Right cardiac atrium (tissue), 5 donors: ENCODE results near the gene ABO. TPM values are rescaled to one million over a fixed set of nuclear protein-coding genes. Genes with fewer than 3 reads are reported as not detected.
"Not testable (repeated sequence)": the region's sequence is repeated elsewhere in the genome, so short reads cannot be mapped to it uniquely, and the experiment has no call there.

Experiments used
- ATAC-seq, 2 donors: fragments of 200-7000 bp; cut with Tn5 transposase; one replicate each; pipeline versions ENCODE4 v1.8.0 to v1.9.1; 2020; ENCODE audit warnings: moderate library complexity in 2 of 2, mild to moderate bottlenecking in 1 of 2
- DNase-seq, 3 donors: peaks; one replicate each; pipeline ENCODE4 v3.0.0-alpha.2; 2020
- H3K27ac ChIP-seq: one replicate; pipeline ENCODE4 v1.5.1; 2013; ENCODE audit warnings: mild to moderate bottlenecking, low read length, control low read depth, moderate library complexity
- H3K27me3 ChIP-seq: one replicate; pipeline ENCODE4 v1.6.1; 2013; ENCODE audit not compliant: control insufficient read depth, insufficient read depth
- H3K4me1 ChIP-seq: one replicate; pipeline ENCODE4 v1.6.1; 2013; ENCODE audit warnings: low read length; ENCODE audit not compliant: control insufficient read depth, insufficient read depth
- H3K4me3 ChIP-seq: one replicate; pipeline ENCODE4 v1.5.1; 2013; ENCODE audit warnings: low read length, control low read depth
- H3K9me3 ChIP-seq: one replicate; pipeline ENCODE4 v1.6.1; 2013; ENCODE audit warnings: low read length; ENCODE audit not compliant: control insufficient read depth
- WGBS: extraction: QIAGEN DNeasy Blood & Tissue Kit; methylation state at CpG from one replicate; pipeline ENCODE4 v1.1.7; 2013; 5-methylcytosine and 5-hydroxymethylcytosine counted together
- intact Hi-C, 4 donors: fragments of 100-400 bp; cut with DNase I; formaldehyde crosslinking; loops; one replicate each; pipeline versions ENCODE4 v1.11.0 to v1.14.0; 2022 to 2023
- polyA plus RNA-seq: library from polyadenylated mRNA; stranded (reverse); fragments of 200-250 nt; gene quantifications from one replicate; pipeline ENCODE4 v1.2.3, GENCODE V29; 2013
- total RNA-seq, 4 donors: library from RNA; stranded (reverse); fragmentation: NEBNext Ultra II Directional; extraction: Animal tissue kit (Norgen Biotek cat#: 25700); gene quantifications; one replicate each; pipeline ENCODE4 v1.2.1, GENCODE V29; 2021
- donor health status: healthy with polysubstance abuse.
- donor health status: DM: no; HTN: yes; CAD: no.
- donor health status: DM: no; HTN: no; CAD: no.
- donor health status: DM: no; HTN: yes; CAD: no; lungs with severe emphysema.
- donor health status: DM: yes; HTN: yes; CAD: no.

Gene ABO
- total and polyA plus RNA-seq, 5 donors: 0.66 to 2.0 (median 1.2) TPM

DNA sequence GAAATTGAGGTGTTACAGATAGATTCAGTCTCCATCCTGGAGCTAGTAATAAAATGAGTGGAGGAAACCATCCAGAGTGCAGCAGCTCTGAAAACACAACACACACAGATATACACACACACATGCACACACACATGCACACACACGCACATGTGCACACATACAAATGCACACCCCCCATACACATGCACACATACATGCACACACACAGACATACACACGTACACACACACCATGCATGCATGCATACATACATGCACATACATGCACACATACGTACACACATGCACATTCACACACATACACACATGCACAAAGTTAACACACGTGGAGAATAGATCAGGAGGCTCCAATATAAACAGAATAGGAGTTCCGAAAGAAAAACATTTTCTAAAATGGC lies 44.9 kb downstream of the ABO start:
- DNase-seq (no peak), ATAC-seq (no peak)
- H3K9me3 ChIP-seq: no peaks in the 10 kb centered on the region
- no peaks in the 10 kb centered on the region for H3K4me1 ChIP-seq
- H3K4me3 ChIP-seq: no peak overlapping the region
- intact Hi-C loops: no loop called here
- 86% methylated on average over 5 of the region's 5 CpGs for whole genome bisulfite sequencing
- H3K27ac ChIP-seq: no peak overlapping the region
- no peaks in the 10 kb centered on the region for H3K27me3 ChIP-seq

DNA sequence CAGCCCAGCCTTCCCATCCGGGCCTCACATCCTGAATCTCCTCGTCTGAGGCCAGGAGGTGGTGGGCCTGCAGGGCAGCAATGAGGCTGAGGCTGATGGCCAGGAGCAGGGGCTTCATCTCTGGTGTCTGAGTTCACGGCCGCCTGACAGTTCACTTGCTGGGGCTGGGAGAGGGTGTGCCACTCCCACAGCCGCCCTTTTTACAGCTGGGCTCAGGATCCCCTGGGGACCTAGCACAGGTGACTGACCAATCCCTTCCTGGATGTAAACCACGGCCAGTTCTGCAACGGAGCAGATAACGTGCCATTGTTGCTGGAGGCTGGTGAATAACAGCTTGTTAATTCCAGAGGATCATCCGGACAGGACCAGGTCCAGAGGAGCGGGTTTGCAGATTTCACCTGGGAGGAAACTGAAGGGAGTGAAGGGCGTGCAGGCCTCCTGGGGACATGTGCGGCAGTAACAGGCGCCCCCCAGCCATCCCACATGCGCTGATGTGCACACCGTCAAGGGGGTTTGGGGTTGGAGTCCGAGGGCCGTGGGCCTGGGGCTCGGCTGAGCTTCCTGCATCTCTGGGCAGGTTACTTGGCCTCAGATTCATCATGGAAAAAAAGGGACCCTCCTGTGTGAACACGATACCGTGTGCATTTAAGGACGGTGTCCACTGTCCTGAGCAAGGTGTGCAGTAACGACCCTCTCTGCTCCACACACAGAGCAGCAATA lies 46.4 kb downstream of the ABO start:
- H3K4me3 ChIP-seq, H3K9me3 ChIP-seq, H3K27me3 ChIP-seq, ATAC-seq, DNase-seq, H3K27ac ChIP-seq, H3K4me1 ChIP-seq, intact Hi-C loops: not testable (repeated sequence)
- WGBS: 82% methylated on average over 22 of the region's 22 CpGs

DNA sequence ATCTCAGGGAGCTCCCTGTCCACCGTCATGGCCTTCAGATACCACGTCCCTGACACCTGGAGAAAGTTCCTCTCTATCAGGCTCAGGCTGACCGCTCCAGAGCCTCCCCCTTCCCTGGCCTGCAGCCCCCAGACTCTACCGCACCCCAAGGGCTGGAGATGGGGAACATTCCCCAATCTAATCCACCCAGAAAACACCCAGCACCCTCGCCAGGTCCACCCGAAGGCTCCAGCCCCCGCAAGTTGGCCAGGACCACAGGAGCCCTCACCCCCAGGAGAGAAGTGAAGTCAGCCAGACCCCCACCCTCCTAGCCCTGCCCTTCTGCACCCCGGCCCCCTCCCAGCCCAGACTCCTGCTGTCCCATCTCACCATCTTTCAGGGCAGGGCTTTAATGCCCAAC lies 47.0 kb downstream of the ABO start:
- H3K27me3 ChIP-seq, H3K9me3 ChIP-seq, ATAC-seq, H3K4me3 ChIP-seq, H3K4me1 ChIP-seq, intact Hi-C loops, H3K27ac ChIP-seq: not testable (repeated sequence)
- 83% methylated on average over 8 of the region's 8 CpGs for WGBS
- peak in 1 of 3 donors; percentile 30 for DNase-seq

DNA sequence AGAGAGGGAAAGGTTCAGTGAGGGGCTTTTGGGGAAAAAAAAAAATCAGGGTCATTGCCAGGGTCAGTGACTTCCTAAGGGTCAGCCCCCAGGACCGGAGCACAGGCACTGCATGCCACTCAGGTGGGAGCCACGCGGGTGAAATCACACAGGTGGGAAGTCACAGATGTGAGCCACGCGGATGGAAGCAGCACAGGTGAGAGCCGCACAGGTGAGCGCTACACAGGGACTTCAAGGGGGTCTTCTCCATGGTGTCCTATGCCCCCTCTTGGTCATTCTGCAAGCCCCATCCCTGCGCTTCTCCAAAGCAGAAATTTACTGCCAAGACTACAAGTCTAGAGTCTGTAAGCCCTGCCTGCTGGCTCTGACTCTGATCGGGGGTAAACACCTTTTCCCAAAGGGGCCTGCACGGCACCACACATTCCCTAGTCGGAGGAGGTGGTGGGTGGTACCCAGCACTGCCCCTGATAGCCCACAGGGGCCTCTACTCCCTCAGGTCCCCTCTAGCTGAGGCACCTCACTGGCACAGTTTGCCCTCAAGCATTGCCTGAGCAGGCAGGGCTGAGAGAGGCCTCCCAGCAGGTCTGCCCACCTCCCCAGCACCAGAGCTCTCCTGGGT lies 47.6 kb downstream of the ABO start:
- Histone ChIP-seq H3K27me3 (no peaks in the 10 kb centered on the region), H3K4me1 (no peaks in the 10 kb centered on the region), H3K9me3 (no peaks in the 10 kb centered on the region), H3K4me3 (no peak overlapping the region), H3K27ac (no peak overlapping the region)
- intact Hi-C loops: no loop called here
- whole genome bisulfite sequencing: 88% methylated on average over 11 of the region's 11 CpGs
- no peak for ATAC-seq
- no peak for DNase-seq

DNA sequence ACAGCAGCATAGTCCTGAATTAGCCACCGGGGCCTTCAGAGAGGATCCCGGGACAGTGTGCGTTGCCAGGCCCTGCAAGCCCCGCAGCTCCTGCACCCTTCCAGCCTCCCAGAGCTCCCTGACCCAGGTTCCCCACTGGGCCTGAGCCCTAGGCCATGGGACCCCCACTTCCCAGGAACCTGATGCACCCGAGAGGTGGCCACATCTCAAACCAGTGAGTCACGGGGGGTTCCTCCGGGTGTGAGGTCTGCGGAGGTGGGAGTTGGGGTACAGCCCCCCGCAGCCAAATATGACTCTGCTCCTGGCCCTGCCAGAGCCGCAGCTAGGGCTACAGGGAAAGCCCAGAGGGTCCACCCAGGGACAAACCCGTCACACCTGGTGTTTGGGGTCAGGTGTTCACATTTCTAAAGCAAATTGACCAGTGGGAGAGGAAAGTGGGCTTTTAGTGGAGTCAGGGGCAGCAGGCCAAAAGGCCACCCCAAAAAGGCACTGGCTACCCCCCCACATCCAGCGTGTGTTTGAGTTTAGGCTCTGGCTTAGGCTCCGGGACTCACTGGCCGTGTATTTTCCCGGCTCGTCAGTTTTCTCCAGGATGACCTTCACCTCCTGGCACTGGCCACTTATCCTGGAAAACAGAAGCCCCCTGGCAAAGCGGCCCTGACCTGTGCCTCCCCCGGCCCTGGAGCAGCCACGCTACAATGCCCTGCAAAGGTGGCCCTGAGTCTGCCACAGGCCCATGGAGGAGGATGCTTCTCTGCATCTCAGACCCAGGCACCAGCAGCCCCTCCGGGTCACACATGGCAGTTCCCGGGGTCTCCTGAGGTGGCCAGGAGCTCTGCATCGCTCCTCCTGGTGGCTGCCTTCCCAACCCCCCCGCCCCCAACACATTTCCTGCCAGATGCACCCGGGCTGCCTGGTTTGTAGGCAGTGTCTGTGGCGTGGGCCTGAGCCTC lies 48.5 kb downstream of the ABO start:
- WGBS: 75% methylated on average over 25 of the region's 25 CpGs
- Histone ChIP-seq H3K9me3 (no peaks in the 10 kb centered on the region), H3K4me1 (no peaks in the 10 kb centered on the region), H3K27ac (no peak overlapping the region), H3K27me3 (no peaks in the 10 kb centered on the region), H3K4me3 (no peak overlapping the region)
- DNase-seq: peak in 1 of 3 donors; percentile 31
- ATAC-seq: no peak
- intact Hi-C loops: no loop called here

DNA sequence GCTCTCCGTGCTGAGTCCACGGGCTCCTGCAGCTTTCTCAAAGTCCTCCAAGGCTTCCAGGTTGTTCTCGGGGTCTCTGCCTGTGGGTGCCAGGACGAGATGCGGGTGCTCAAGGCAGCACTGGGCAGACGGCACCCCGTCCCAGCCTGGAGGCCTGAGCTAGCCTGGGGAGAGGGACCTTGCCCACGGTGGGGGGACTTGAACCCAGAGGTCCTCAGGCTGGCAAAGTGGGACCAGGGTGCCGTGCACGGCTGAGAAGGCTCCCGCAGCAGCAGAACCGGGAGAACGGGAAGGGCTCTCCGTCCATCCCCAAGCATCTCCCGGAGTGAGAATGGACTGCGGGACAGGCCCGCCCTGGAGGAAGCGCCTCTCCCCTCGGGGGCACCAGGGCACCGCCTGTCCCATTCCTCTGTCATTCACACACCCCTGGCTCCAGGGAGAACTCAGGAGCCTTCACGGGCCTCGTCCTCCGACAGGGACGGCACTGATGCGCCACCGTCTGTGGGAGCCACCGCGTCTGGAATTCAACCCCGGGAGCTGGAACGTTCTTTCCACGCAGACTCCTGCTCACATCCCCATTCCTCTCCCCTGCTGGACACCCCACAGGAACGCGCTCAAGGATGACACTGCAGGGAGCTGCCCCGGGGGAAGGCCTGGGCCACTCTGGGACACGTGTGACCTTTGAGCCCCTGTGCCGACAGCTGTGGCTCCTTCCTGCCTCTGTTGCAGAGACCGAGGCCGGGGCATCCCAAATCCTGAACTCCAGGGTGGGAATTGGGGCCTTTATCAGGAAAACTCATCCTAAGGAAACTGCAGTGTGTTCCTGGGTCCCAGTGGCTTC lies 49.6 kb downstream of the ABO start:
- no peak overlapping the region for H3K4me3 ChIP-seq
- intact Hi-C loops: no loop called here
- no peaks in the 10 kb centered on the region for H3K4me1 ChIP-seq
- 69% methylated on average over 38 of the region's 38 CpGs for WGBS
- no peak for ATAC-seq
- no peak for DNase-seq
- no peaks in the 10 kb centered on the region for H3K9me3 ChIP-seq
- H3K27me3 ChIP-seq: no peaks in the 10 kb centered on the region
- no peak overlapping the region for H3K27ac ChIP-seq

DNA sequence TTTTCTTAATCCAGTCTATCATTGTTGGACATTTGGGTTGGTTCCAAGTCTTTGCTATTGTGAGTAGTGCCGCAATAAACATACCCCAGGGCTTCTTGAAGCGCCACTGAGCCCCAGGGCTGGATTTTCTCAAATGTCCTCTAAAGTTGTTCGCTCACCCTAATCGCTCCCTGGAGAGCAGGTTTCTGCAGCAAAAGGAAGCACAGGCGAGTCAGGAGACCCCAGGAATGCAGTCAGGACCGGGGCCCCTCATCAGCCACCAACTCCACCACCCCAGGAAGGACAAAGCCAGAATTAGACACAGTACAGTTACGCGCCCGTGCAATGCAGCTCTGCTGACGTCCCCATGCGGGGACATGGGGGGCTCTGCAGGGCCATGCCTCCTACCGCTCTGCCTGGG lies 50.2 kb downstream of the ABO start:
- H3K9me3 ChIP-seq: no peaks in the 10 kb centered on the region
- intact Hi-C loops: no loop called here
- no peak overlapping the region for H3K4me3 ChIP-seq
- no peaks in the 10 kb centered on the region for H3K4me1 ChIP-seq
- 88% methylated on average over 12 of the region's 12 CpGs for WGBS
- H3K27me3 ChIP-seq: no peaks in the 10 kb centered on the region
- no peak for DNase-seq
- ATAC-seq: no peak
- H3K27ac ChIP-seq: no peak overlapping the region

DNA sequence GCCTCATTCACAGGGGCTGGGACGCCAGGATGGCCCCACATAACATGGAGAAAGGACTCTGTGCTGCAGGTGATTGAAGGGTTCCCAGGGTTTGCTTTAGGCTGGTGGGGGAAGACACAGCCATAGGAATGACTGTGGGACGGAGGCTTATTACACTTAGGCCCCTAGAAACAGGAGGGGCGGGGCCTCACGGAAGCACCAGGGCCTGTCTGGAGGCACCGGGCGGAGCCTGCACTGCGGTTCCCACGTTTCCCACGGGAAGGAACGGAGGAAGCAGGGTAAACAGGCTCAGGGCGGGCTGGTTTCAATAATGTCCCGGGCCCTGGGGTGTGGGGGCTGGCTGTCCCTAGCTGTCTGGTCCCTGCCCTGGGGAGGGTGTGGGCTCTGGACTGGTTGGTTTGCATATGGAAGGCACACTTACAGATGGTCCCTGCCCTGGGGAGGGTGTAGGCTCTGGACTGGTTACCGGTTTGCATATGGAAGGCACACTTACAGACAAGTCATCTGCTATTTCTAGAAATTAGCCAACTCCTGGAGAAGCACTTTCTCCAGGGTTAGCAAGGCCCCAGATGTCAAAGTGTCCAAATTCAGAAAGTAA lies 51.7 kb downstream of the ABO start:
- intact Hi-C loops, H3K9me3 ChIP-seq, H3K27me3 ChIP-seq, H3K4me1 ChIP-seq, H3K4me3 ChIP-seq: not testable (repeated sequence)
- H3K27ac ChIP-seq: peak overlapping the region; percentile 11
- ATAC-seq (peak; percentile 54 to 87), DNase-seq (peak; percentile 61 to 85 (median 69))
- 23% methylated on average over 13 of the region's 13 CpGs for WGBS

DNA sequence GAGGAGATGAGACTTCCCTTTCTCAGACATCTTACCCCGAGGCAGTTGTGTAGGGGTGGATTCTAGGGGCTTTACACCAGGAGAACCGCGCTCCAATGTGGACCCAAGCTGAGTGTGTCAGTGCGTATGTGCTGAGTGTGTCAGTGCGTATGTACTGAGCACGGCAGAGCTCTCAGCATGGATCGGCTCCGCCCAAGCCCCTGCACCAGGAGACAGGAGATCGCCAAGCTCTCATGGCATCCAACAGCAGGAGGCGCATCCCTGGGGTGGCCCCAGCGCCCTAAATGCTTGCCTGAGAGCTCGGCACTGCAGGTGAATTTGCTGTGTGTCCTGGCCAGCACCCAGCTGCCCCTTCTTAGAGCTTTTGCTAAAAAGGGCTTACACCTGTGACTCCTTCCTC lies 53.0 kb downstream of the ABO start:
- WGBS: 81% methylated on average over 12 of the region's 12 CpGs
- H3K9me3 ChIP-seq, DNase-seq, intact Hi-C loops, ATAC-seq, H3K27me3 ChIP-seq, H3K4me3 ChIP-seq, H3K4me1 ChIP-seq, H3K27ac ChIP-seq: not testable (repeated sequence)

DNA sequence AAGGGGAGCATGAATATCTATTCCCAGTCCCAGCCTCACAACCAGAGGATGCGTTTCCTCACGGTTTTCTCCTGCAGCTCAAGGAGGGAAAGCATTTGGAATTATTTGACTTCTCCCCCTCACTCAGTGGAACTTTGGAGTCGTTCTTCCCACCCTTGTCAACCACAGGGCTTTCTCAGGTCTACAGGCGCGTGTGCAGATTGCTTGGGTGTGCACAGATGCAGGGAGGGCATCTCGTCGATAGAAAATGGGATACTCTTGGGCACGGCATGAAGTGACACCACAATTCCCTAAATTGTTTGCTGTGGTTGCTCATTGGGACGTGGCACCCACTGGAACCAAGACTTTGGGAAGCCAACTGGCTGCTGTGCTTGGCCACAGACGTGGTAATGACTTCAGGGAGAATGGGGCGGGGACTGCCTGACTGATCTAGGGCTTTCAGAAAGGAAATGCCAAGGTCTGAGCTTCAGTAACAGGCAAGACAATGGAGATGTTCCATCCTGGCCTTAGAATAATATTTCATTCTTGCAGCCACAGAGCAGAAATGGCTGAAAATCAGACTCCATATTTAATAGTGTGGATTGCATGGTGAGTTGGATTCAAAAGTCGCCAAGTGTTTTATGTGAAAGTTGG lies 53.7 kb downstream of the ABO start:
- no peak overlapping the region for H3K27ac ChIP-seq
- DNase-seq (no peak), ATAC-seq (no peak)
- H3K27me3 ChIP-seq: no peaks in the 10 kb centered on the region
- H3K4me1 ChIP-seq: no peaks in the 10 kb centered on the region
- 76% methylated on average over 12 of the region's 12 CpGs for WGBS
- H3K9me3 ChIP-seq: no peaks in the 10 kb centered on the region
- intact Hi-C loops: no loop called here
- H3K4me3 ChIP-seq: no peak overlapping the region
